GM19463 (cell line): ENCODE data around the gene MAD1L1.

Source experiments
- ATAC-seq: cut with Tn5 transposase; IDR thresholded peaks from one replicate; pipeline ENCODE4 v1.9.1; 2021; ENCODE audit warnings: mild to moderate bottlenecking, moderate library complexity; ENCODE audit not compliant: unreplicated experiment

MAD1L1 gene

GRCh38 chr7:1949681-1950055, 283.1 kb downstream of the MAD1L1 start:
- ATAC-seq, result no peak

- ATAC-seq, result no peak
Measured at GRCh38 chr7:1948887-1949680, 283.7 kb downstream of the MAD1L1 start.

GRCh38 chr7:1948301-1948796, 284.4 kb downstream of the MAD1L1 start:
- ATAC-seq, result no peak

GRCh38 chr7:1947586-1948217, 285.0 kb downstream of the MAD1L1 start:
- ATAC-seq, result no peak

- ATAC-seq, result no peak
Measured at GRCh38 chr7:1946773-1947450, 285.8 kb downstream of the MAD1L1 start.

- ATAC-seq, result no peak
Measured at GRCh38 chr7:1946025-1946772, 286.5 kb downstream of the MAD1L1 start.

- no peak for ATAC-seq
Measured at GRCh38 chr7:1945558-1945957, 287.2 kb downstream of the MAD1L1 start.

- ATAC-seq, result no peak
Measured at GRCh38 chr7:1944619-1945210, 288.0 kb downstream of the MAD1L1 start.

GRCh38 chr7:1943933-1944618, 288.7 kb downstream of the MAD1L1 start:
- ATAC-seq, result no peak

GRCh38 chr7:1943326-1943725, 289.4 kb downstream of the MAD1L1 start:
- no peak for ATAC-seq

GRCh38 chr7:1942941-1943289, 289.8 kb downstream of the MAD1L1 start:
- ATAC-seq, result no peak

GRCh38 chr7:1942243-1942940, 290.4 kb downstream of the MAD1L1 start:
- no peak for ATAC-seq

GRCh38 chr7:1941464-1942242, 291.1 kb downstream of the MAD1L1 start:
- ATAC-seq, result no peak

GRCh38 chr7:1940863-1941262, 291.9 kb downstream of the MAD1L1 start:
- ATAC-seq, result peak; percentile 22

- ATAC-seq, result peak; percentile 96
Measured at GRCh38 chr7:1940402-1940786, 292.4 kb downstream of the MAD1L1 start.

GRCh38 chr7:1939434-1940401, 293.0 kb downstream of the MAD1L1 start:
- peak; percentile 16 for ATAC-seq

- ATAC-seq, result no peak
Measured at GRCh38 chr7:1938788-1939433, 293.8 kb downstream of the MAD1L1 start.
